ENCODE data around the gene ADAMTS4. TPM values are rescaled to one million over a fixed set of nuclear protein-coding genes. Genes with fewer than 3 reads are reported as not detected.

Gene ADAMTS4
- total RNA-seq, 1 donor from 2014 or later = 0.22 TPM

DNA sequence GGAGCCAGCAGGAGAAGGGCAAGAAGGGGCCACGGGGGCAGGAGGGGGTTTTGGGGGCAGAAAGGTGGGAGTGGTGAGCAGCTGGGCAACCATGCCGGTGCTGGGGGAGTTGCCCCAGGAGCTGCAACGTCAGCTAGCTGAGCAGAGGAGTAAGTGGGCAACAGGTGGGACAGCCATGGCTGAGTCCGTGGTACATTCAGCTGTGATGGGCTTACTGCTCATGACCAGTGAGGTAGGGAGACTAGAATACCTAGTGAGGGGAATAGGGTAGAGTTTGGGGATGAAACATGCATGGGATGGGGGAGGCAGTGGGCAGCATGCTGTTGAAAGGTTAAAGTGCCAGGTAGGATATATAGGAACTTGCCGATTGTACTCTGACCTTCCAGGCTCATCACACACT is 37.2 kb downstream of the ADAMTS4 start:
- Mint-ChIP-seq H3K27me3 (no peaks in the 10 kb centered on the region), H3K4me1 (ENCODE audit: low read depth) (peaks cover 16% of the 10 kb centered on the region), H3K4me3 (ENCODE audit: low read depth) (peak overlapping the region; percentile 37), H3K9me3 (ENCODE audit: low read depth) (no peaks in the 10 kb centered on the region), H3K27ac (no peak overlapping the region), H3K36me3 (ENCODE audit: insufficient read depth) (peaks cover 32% of the 10 kb centered on the region)
- DNase-seq (ENCODE audit: low spot score, unreplicated experiment) = no peak
- no peak for TF ChIP-seq CTCF (IDR thresholded peaks at IDR 0.05; ENCODE audit: unreplicated experiment)

DNA sequence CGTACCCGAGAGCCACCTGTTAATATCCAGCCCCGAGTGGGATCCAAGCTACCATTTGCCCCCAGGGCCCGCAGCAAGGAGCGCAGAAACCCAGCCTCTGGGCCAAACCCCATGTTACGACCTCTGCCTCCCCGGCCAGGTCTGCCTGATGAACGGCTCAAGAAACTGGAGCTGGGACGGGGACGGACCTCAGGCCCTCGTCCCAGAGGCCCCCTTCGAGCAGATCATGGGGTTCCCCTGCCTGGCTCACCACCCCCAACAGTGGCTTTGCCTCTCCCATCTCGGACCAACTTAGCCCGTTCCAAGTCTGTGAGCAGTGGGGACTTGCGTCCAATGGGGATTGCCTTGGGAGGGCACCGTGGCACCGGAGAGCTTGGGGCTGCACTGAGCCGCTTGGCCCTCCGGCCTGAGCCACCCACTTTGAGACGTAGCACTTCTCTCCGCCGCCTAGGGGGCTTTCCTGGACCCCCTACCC is 38.1 kb downstream of the ADAMTS4 start:
- no peak for DNase-seq (ENCODE audit: low spot score, unreplicated experiment)
- no peak overlapping the region for H3K27ac Mint-ChIP-seq
- H3K4me3 Mint-ChIP-seq (ENCODE audit: low read depth) = peak overlapping the region; percentile 80
- peaks cover 16% of the 10 kb centered on the region for H3K4me1 Mint-ChIP-seq (ENCODE audit: low read depth)
- H3K36me3 Mint-ChIP-seq (ENCODE audit: insufficient read depth) = peaks cover 33% of the 10 kb centered on the region
- H3K9me3 Mint-ChIP-seq (ENCODE audit: low read depth) = no peaks in the 10 kb centered on the region
- no peaks in the 10 kb centered on the region for H3K27me3 Mint-ChIP-seq
- no peak for TF ChIP-seq CTCF (IDR thresholded peaks at IDR 0.05; ENCODE audit: unreplicated experiment)

DNA sequence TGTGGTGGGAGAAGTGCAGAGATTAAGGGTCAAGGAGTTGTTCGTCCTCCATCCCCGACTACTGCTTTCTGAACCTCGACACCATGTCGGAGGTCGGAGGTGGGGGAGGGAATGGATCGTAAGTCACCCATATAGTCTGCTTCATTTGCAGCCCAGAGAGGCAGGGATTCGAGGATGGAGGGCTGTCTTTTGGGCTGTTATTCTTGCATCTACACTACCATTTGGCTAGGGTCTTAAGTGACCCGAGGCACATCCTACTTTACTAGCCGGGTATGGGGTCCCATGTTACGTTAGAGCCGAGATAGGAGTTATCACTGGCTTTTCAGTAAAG is 39.0 kb downstream of the ADAMTS4 start:
- Mint-ChIP-seq H3K4me3 (ENCODE audit: low read depth) (peak overlapping the region; percentile 80), H3K36me3 (ENCODE audit: insufficient read depth) (peaks cover 30% of the 10 kb centered on the region), H3K27me3 (no peaks in the 10 kb centered on the region), H3K9me3 (ENCODE audit: low read depth) (no peaks in the 10 kb centered on the region), H3K27ac (peak overlapping the region; percentile 61), H3K4me1 (ENCODE audit: low read depth) (peaks cover 15% of the 10 kb centered on the region)
- no peak for DNase-seq (ENCODE audit: low spot score, unreplicated experiment)
- no peak for TF ChIP-seq CTCF (IDR thresholded peaks at IDR 0.05; ENCODE audit: unreplicated experiment)

- peak; percentile 85 for DNase-seq (ENCODE audit: low spot score, unreplicated experiment)
- Mint-ChIP-seq H3K4me3 (ENCODE audit: low read depth) (peak within 1 kb of the TSS; percentile 80), H3K4me1 (ENCODE audit: low read depth) (peaks cover 17% of the 10 kb centered on the region), H3K36me3 (ENCODE audit: insufficient read depth) (peaks cover 26% of the 10 kb centered on the region), H3K27ac (peak within 1 kb of the TSS; percentile 82), H3K9me3 (ENCODE audit: low read depth) (no peaks in the 10 kb centered on the region), H3K27me3 (no peaks in the 10 kb centered on the region)
- TF ChIP-seq CTCF (IDR thresholded peaks at IDR 0.05; ENCODE audit: unreplicated experiment) = peak; percentile 27
Measured at GRCh38 chr1:161159087-161159912, 39.6 kb downstream of the ADAMTS4 start, which contains the start of gene USP21. USP21 (plus strand) TSS chr1:161159500; CDS start chr1:161160641, 1,141 bp downstream.

- DNase-seq (ENCODE audit: low spot score, unreplicated experiment) = no peak
- no peaks in the 10 kb centered on the region for H3K9me3 Mint-ChIP-seq (ENCODE audit: low read depth)
- H3K27ac Mint-ChIP-seq = peak overlapping the region; percentile 6
- peaks cover 21% of the 10 kb centered on the region for H3K36me3 Mint-ChIP-seq (ENCODE audit: insufficient read depth)
- TF ChIP-seq CTCF (IDR thresholded peaks at IDR 0.05; ENCODE audit: unreplicated experiment) = no peak
- H3K4me3 Mint-ChIP-seq (ENCODE audit: low read depth) = peak overlapping the region; percentile 80
- no peaks in the 10 kb centered on the region for H3K27me3 Mint-ChIP-seq
- H3K4me1 Mint-ChIP-seq (ENCODE audit: low read depth) = peaks cover 17% of the 10 kb centered on the region
Measured at GRCh38 chr1:161158316-161159010, 40.4 kb downstream of the ADAMTS4 start.
